GM18909 (cell line): ENCODE measurements around the gene IL24.

Experiments used
- ATAC-seq: cut with Tn5 transposase; IDR thresholded peaks from one replicate; pipeline ENCODE4 v1.9.1; 2021; ENCODE audit warnings: mild to moderate bottlenecking; ENCODE audit not compliant: unreplicated experiment, poor library complexity

The IL24 gene

DNA sequence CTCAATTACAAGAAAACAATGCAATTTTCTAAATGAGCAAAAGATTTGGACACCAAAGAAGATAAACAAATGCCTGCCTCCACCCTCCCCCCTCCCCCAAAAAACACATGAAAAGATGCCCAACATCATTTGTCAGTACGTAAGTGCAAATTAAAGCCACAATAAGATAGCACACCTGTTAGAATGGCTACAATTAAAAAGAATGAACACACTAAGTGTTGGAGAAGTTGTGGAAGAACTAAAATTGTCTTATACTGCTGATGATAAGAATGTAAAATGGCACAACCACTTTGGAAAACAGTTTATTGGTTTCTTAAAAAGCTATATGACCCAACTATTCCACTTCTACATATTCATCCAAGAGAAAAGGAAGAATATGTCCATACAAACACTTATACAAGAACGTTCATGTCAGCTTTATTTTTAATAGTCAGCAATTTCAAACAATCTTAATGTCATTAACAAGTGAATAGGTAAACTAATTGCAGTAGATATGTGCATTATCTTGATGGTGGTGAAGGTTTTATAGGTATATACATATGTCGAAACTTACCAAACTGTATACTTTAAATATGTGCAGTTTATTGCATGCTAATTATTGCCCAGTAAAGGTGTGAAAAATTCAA lies 21.4 kb upstream of the IL24 start:
- no peak for ATAC-seq

DNA sequence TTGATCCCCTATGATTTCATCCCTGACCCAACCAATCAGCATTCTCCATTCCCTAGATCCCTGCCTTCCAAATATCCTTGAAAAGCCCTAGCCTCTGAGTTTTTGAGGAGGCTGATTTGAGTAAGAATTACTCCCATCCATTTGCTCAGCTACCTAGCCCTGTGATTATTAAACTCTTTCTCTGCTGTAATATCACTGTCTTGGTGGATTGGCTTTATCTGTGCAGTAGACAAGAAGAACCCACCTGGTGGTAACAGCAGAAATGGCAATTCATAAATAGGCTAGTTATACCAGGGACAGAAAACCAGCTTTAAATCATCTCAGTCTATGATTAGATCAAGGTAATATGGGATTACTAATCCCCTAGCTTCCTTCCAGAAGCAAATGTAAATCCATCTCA lies 18.8 kb upstream of the IL24 start:
- no peak for ATAC-seq

DNA sequence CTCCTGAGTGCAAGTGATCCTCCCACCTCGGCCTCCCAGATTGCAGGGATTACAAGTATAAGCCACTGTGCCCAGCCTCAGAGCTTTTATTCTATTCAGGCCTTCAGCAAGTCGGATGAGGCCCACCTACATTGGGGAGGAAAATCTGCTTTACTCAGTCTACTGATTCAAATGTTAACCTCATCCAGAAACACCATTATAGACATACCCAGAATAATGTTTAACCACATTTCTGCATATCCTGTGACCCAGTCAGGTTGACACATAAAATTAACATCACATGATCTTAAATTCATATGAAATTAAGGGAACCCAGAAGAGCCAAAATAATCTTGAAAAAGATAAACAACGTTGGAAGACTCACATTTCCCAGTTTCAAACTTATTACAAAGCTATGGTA lies 16.9 kb upstream of the IL24 start:
- no peak for ATAC-seq

DNA sequence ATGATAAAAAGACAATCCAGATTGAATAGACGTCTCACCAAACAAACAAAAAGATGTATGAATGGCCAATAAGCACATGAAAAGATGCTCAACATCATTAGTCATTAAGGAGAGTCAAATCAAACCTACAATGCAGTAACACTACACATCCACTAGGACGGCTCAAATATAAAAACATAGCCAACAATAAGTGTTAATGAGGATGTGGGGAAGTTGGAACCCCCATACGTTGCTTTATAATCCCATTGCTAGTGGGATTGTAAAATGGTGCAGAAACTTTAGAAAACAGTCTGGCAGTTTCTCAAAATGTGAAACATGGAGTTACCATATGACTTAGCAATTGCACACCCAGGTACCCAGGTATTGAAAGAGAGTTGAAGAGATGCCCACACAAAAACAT lies 14.7 kb upstream of the IL24 start:
- ATAC-seq, result no peak

DNA sequence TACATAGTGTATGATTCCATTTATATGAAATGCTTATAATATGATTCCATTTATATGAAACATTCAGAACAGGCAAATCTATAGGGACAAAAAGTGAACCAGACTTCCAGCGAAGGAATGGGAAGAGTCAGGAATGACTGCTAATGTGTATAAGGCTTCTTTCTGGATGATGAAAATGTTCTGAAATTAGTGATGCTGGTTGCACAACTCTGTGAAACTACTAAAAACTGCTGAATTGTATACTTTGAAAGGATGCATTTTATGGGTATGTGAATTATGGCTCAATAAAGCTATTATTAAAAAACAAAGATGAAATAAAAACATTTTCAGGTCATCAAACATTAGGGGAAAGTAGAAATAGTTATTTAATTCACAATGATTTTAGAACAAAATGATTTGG lies 14.1 kb upstream of the IL24 start:
- no peak for ATAC-seq

DNA sequence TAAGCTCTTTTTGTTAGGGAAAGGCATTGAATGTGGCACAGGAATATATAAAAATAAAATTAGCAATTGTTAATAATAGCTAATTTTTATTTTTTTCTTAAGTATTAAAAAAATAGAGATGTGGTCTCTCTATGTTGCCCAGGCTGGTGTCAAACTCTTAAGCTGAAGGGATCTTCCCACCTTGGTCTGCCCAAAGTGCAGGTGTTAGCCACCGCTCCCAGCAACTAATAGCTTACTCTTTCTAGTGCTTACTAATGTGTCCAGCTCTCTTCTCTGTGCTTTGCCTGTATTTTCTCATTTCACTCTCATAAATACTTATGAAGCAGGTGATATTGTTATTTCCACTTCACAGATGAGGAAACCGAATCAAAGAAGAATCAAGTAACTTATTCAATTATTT lies 13.4 kb upstream of the IL24 start:
- no peak for ATAC-seq

DNA sequence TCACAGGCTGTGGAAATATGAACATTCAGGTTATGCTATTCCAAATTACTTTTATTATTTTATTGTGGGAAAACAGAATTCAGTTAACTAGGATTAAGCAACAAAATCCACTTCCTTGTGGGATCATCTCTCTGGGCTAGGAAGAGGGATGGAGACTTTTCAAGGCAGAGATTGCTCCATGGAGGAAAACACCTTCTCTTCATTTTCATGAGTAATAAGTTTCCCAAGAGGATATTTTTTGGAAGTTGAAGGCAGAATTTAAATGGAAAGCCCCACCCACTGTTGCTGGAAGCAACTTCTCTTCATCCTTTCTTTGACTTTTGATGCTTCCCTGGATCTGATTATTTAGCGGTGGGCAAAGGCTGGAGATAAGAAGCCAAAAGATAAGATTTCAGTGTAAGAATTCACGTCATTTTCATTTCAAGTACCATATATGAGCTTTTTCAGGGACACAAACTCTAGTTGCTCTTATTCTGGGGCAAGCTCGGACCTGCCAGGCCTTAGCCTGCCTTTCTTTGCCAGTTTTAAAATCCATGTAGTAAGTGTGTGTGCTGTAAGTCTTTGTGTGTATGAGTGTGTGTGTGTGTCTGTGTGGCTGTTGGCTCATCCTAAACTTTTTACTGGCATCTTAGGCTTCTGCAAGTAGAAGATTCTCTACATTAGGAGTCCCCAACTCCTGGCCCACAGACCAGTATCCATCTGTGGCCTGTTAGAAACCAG lies 11.7 kb upstream of the IL24 start:
- no peak for ATAC-seq

DNA sequence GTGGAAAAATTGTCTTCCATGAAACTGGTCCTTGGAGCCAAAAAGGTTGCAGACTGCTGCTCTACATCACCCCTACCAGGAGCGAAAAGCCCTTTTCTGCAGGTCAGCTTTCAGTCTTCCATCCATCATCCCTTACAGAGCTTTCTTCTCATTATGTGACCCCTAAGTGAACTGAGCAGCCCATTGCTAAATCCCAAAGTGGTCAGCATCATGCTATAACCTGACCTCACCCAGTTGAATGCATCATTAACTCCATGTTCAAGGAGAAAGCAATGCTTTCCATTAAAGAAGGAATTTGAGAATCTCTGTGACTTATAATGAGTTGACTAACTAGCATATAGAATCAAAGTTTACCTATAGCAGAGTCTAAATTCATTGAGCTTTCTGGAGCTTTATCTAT lies 10.4 kb upstream of the IL24 start:
- ATAC-seq, result no peak

DNA sequence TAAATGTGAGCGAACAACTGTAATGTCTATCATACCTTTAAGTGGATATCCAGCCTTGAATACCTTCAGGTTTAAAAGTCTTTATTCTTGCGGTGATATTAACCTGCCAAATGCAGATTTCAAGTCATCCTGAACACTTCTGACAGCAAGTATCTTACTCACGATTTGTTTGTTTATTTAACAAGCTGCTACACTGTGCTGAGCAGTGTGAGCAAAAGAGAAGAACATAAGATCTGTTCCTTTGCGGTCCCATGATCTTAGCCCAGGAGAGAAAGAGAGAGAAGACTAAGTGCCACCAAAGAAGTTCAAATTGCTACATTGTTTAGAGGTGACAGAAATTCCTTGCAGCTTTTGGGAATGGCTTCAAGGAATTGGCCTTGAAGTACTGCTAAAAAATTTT lies 9.5 kb upstream of the IL24 start:
- ATAC-seq, result no peak

DNA sequence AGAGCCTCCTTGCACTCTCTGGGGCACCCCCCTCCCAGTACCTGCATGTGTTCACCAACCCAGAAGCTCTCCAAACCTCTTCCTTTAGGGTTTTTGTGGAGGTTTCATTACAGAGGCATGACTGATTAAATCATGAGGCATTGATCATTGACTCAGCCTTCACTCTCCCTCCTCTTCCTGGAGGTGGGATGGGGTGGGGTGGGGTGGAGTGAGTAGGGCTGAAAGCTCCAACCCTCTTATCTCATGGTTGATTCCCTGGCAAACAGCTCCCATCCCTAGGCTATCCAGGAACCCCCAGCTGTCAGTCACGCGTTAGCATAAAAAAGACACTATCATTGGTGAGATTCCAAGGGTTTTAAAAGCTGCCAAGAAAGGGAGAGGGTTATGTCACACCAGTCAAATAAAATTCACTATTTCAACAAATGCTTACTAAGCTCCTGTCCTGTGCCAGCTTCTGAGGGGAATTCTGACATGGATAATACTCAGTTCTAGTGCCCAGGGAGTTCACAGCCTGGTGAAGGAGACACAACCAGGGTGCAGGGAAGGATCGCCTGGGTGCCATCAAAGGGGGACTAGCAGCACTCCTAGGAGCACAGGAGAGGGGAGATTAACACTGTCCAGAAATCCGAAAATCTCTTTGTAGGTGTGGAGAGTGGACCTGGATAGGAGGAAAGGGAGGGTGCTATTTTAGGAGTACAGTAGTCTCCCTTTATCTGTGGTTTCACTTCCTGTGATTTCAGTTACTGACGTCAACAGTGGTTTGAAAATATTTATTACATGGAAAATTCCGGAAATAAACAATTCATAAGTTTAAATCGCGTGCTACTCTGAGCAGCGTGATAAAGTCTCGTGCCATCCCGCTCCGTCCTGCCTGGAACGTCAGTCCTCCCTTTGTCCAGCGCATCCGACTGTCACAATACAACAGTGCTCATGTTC lies 6.8 kb upstream of the IL24 start:
- ATAC-seq, result no peak

DNA sequence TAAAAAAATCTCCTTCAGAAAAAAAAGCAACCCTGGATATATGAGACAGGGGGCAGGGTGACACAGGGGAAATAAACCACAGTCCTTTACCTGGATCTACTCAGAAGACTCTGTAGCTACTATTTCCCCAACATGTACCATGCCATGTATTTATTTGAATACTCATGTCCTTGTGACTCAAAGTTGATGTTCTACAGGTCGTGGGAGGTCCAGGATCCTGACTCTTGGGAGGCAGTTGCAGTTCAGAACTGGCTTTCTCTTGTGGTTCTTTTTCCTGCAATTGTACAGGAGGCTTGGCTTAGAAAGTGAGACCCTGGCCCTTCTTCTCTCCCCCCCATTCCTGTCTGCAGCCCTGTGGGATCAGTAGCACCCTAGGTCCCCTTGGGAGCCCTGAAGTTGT lies 5.8 kb upstream of the IL24 start:
- no peak for ATAC-seq

DNA sequence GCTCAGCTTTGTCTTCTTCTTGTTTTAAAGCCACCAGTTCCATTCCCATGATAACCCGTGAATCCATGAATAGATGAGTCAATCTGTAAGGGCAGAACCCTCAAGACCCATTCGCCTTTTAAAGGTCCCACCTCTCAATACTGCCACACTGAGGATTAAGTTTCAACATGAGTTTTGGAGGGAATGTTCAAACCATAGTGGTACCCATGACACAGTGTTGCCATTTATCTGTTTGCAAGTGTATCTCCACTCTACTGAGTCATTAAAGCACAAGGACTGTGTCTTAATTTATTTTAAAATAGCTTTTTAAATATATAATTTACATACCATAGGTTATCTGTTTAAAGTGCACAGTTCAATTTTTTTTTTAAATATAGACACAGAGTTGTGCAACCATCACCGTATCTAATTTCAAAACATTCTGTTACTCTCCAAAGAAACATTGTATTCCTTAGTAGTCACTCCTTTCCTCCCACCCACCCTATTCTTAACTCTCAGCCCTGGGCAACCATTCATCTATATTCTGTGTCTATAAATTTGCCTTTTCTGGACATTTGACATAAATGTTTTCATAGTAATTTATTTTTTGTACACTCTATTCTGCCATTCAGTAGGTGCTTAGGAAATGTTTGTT lies 4.8 kb upstream of the IL24 start:
- no peak for ATAC-seq

DNA sequence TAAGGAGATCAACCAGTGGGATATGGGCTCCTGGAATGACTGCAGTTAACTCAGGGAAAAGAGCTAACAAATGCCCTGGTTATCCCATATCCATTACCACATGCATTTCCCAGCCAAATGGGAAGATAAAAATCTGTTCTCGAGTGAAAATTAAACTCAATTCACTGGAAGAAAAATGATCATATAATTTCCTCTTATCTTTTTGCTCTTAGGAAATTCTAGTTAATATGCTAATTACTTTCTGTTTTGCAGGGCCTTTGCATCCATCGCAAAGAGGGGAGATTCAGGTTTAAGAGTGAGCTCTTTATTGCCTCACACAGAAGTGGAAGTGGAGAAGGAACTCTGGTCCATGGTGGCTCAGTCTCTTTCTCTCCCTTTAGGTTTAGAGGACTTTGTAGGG lies 3.9 kb upstream of the IL24 start:
- ATAC-seq, result no peak

DNA sequence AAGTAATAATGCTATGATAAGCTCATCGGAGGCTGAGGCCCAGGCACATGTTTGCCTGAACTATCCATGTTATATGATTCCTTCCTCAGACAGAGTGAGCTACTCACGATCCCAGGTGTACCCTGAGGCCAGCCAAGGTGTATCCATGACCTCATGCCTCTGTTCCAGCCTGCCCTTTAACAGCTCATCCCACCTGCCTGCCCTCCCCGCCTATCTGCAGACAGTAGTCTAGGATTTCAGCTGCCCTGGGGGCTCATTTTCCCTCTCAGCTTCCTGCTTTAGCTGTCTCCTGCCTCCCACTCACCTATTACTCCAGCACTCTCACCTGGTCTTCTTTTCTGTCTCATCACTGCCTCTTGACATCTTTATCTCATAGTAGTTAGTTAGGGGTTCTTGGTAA lies 1.9 kb upstream of the IL24 start:
- ATAC-seq, result no peak

DNA sequence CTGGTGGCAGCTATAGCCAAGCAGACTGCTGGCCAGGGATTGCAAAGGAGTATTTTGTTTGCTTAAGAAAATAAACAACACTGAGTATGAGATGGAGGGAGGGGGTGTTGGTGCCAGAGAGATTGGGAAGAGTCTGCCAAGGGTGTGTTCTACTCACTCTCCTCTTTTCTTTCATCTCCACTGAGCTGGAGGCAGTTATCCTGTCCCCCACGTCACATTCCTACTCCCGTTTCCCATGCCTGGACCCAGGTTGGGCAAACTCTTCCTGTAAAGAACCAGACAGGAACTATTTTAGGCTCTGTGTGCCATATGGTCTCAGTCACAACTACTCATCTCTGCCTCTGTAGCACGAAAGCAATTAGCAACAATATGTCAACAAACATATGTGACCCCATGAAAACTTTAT lies 1.4 kb upstream of the IL24 start:
- no peak for ATAC-seq

DNA sequence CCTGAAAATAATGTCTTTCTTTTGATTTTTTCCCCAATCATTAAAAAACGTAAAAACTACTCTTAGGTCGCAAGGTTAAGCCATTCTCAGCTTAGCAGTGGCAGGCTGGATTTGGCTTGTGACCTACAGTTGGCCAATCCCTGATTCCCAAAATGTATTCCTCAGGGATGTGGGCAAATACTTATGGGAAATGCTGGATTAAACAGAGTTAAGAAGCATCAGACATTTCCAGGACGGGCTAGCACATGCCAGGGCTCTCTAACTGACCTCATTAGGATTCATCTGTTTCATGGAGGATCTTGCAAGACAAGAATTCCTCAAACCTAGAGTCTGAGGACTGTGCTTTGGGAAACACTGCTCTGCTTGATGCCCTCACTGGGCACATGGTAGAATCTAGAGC lies 982 bp upstream of the IL24 start:
- ATAC-seq, result no peak

DNA sequence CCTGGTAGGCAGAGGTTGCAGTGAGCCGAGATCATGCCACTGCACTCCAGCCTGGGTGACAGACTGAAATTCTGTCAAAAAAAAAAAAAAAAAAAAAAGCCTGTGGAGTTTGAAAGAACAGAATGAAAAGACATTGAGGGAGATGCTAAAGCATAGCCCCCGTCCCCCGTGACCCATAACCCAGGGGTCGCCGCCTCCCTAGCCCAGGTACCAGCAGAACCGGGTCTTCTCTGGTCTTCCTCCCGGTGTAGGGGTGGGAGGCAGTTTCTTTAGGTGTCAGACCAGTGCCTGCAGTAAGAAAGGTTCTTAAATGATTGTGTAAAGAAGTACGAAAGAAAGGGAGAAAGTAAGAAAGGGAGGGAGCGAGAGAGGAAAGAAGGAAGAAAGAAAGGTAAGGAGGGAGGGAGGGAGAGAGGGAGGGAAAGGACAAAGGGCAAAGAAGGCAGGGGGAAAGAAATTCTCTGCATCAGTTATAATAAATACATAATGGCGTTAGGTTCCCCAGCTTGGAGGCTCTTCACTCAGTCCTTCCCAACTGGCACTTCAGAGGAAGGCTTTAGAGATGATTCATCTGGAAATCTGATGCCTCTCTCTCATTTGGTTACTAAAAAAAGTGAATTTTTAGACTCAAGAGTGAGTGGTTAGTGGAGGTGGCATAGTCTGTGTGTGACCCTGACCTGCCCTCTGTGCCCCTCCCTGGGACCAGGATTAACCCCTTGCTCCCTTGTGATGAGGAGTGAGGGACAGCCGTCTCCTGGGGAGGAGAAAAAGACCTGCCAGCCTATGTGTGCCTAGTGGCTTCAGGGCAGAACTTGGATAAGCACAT lies 1.1 kb downstream of the IL24 start:
- no peak for ATAC-seq

DNA sequence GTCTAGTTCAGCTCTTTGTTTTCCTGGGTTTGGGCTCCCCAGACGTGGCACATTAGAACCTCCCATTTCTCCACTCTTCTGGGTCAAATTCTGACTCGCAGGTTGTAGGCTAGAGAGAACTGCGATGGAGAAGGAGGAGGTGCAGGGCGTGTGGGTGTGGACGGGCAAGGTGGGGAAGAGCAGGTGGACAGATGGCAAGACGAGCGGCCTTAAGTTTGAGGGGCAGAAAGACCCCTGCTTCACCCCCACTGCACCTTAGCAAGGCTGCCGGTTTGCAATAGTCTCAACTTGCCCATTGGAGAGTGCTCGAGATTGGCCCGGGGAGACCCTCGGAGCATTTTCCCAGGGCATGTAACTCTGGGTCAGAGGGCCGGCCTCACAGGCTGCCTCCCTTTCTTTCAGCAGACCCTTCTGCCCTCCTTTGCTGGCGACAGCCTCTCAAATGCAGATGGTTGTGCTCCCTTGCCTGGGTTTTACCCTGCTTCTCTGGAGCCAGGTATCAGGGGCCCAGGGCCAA lies 1.7 kb downstream of the IL24 start:
- no peak for ATAC-seq

DNA sequence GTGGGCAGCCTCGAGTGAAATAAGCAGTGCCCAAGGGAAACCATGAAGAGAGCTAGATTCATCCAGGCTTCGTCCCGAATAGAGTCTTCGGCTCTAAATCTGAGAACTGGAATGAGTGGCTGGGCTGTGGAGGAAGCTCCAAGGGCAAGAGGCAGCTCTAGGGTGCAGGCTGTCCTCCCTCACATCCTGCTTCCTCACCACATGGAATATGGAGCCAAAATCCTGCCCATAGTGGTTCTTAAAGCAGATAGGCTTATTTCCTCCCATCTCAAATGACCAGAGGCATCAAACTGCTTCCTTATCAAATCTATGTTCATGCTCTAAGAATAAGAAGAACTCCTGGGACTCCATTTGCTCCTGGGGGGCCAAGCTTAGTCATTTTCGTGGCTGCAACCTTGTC lies 2.5 kb downstream of the IL24 start:
- ATAC-seq, result no peak

DNA sequence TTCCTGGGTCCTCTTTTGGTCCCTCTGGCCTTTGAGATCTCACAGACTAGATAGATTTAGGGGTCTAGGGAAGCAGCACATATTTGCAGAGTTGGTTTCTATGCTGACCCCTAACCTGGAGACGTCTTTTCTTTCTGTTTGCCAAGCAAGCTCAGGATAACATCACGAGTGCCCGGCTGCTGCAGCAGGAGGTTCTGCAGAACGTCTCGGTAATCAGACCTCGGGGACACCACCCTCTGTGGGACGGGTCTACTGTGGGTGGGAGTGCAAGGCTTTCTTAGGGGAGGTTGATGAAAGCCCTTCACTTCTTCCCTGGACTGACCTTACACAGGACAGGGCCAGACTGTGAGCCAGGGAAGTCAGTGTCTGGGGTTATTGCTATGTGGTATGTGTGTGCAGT lies 2.9 kb downstream of the IL24 start:
- ATAC-seq, result no peak
